GM19328 (cell line): Measurements from ENCODE around the gene USP17L29.
"Not testable (repeated sequence)": the region's sequence is repeated elsewhere in the genome, so short reads cannot be mapped to it uniquely, and the experiment has no call there.

Experiments used
- ATAC-seq: cut with Tn5 transposase; IDR thresholded peaks from one replicate; pipeline ENCODE4 v1.9.1; 2021; ENCODE audit warnings: mild to moderate bottlenecking, moderate library complexity; ENCODE audit not compliant: unreplicated experiment

Gene USP17L29

GRCh38 chr4:9353338-9353737 is at the start of gene USP17L29:
USP17L29 (plus strand) TSS chr4:9353638; CDS start chr4:9353638, 0 bp downstream.
- ATAC-seq = not testable (repeated sequence)

DNA sequence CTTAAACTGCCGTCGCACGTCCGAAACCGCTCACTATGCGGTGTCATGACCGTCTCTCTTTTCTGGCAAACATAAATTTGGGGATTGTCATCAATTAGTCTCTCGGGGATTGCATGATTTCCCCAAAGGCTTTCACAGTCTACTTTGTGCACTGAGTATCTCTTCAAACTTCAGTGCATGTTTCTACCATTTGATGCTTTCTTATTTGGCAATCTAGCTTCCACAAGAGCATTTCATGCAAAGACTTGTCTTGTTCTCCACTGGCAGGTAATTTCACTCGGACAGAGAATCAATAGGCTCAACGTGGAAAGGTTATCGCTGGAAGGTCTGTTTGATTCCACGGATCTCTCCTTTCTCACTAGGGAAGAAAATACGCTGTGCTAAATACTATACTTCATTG is 29.2 kb upstream of the USP17L29 start:
- not testable (repeated sequence) for ATAC-seq

DNA sequence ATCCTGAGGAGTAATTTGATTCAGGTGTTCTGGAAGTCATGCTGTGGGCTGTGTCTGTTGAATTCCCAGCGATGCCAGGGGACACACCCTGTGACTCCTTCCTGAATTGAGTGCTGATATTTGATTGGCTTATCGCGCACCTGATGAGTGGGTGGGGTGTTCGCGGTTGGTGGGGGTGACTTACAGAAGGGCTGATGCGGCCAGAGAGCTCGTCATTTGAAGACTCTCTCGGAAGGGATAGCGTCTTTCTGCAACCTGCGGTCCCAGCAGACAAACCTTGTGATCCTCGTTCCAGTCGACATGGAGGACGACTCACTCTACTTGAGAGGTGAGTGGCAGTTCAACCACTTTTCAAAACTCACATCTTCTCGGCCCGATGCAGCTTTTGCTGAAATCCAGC is 28.6 kb upstream of the USP17L29 start, which contains the start of gene USP17L24:
Gene USP17L24 (plus strand): TSS at position 301 of the 400 bp plus-strand sequence. CDS start 0 bp downstream, at position 301.
- ATAC-seq = not testable (repeated sequence)

- not testable (repeated sequence) for ATAC-seq
These were observed 23.8 kb upstream of the USP17L29 start, which contains the start of gene USP17L25 for GRCh38 chr4:9329611-9330010. USP17L25 (plus strand) TSS chr4:9329911; CDS start chr4:9329911, 0 bp downstream.

GRCh38 chr4:9334358-9334757 is 19.1 kb upstream of the USP17L29 start, which contains the start of gene USP17L26:
USP17L26 (plus strand) TSS chr4:9334658; CDS start chr4:9334658, 0 bp downstream.
- not testable (repeated sequence) for ATAC-seq

DNA sequence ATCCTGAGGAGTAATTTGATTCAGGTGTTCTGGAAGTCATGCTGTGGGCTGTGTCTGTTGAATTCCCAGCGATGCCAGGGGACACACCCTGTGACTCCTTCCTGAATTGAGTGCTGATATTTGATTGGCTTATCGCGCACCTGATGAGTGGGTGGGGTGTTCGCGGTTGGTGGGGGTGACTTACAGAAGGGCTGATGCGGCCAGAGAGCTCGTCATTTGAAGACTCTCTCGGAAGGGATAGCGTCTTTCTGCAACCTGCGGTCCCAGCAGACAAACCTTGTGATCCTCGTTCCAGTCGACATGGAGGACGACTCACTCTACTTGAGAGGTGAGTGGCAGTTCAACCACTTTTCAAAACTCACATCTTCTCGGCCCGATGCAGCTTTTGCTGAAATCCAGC is 14.3 kb upstream of the USP17L29 start, which contains the start of gene USP17L5:
Gene USP17L5 (plus strand): TSS at position 301 of the 400 bp plus-strand sequence. CDS start 0 bp downstream, at position 301.
- not testable (repeated sequence) for ATAC-seq

DNA sequence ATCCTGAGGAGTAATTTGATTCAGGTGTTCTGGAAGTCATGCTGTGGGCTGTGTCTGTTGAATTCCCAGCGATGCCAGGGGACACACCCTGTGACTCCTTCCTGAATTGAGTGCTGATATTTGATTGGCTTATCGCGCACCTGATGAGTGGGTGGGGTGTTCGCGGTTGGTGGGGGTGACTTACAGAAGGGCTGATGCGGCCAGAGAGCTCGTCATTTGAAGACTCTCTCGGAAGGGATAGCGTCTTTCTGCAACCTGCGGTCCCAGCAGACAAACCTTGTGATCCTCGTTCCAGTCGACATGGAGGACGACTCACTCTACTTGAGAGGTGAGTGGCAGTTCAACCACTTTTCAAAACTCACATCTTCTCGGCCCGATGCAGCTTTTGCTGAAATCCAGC is 9.6 kb upstream of the USP17L29 start, which contains the start of gene USP17L27:
Gene USP17L27 (plus strand): TSS at position 301 of the 400 bp plus-strand sequence. CDS start 0 bp downstream, at position 301.
- not testable (repeated sequence) for ATAC-seq

GRCh38 chr4:9348593-9348992 is 4.8 kb upstream of the USP17L29 start, which contains the start of gene USP17L28:
USP17L28 (plus strand) TSS chr4:9348893; CDS start chr4:9348893, 0 bp downstream.
- not testable (repeated sequence) for ATAC-seq

- ATAC-seq = not testable (repeated sequence)
These were observed 2.6 kb upstream of the USP17L29 start for GRCh38 chr4:9350866-9351265.

GRCh38 chr4:9362829-9363228 is 9.4 kb downstream of the USP17L29 start, which contains the start of gene USP17L30:
USP17L30 (plus strand) TSS chr4:9363129; CDS start chr4:9363129, 0 bp downstream.
- ATAC-seq = not testable (repeated sequence)

DNA sequence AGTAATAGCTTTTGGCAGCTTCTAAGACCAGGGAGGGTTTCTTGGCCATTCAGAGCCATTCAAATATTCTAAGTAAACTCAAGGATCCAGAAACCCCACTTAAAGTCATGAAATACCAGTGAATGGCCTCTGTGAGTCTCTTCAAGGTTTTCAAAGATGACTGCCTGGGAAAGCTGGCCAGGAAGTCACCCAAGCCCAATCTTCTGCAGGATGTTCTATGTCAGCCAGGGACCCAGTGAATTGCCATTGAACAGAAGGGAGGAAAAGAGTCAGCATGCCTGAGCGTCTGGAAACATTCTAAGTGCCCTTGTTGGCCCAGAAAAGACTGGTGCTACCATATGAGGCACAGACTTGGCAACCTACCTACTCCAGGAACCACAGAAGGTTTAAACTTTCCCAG is 26.4 kb downstream of the USP17L29 start:
- not testable (repeated sequence) for ATAC-seq

GRCh38 chr4:9381012-9381534 is 27.6 kb downstream of the USP17L29 start:
- not testable (repeated sequence) for ATAC-seq

GRCh38 chr4:9384126-9384525 is 30.7 kb downstream of the USP17L29 start:
- ATAC-seq = no peak

DNA sequence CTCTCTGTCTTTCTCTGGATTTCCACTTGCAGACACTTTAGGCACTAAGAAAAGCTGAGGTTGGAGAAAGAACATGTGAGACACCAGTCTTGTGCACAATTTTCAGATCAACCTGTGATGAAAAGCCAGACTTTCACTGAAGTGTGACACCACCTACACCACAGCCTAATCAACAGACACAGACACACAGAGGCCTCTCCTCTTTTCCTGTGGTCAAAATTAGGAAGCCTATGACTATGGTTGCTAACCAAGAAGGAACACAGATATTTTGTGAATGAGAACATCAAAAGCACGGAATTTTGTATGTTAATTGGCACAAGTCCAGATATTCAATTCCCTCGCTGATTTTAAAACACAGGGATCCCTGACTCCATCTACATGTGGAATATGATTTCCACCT is 35.6 kb downstream of the USP17L29 start:
- not testable (repeated sequence) for ATAC-seq
